DND-41 (cell line): Measurements from ENCODE around the gene TAF1A.

Experiments
- ATAC-seq: fragments of 200-7000 bp; cut with Tn5 transposase; 3 replicates; pipeline ENCODE4 v1.9.1; 2021; ENCODE audit warnings: low read depth; ENCODE audit not compliant: insufficient read depth
- DNase-seq: peaks from one replicate; pipeline ENCODE4 v3.0.0-alpha.2; 2020
- H2AFZ ChIP-seq: 2 replicates; pipeline ENCODE4 v1.6.0; 2012; ENCODE audit warnings: low read depth, low read length
- H3K27ac ChIP-seq: 2 replicates; pipeline ENCODE4 v1.5.1; 2012; ENCODE audit warnings: low read length, inconsistent platforms
- H3K27me3 ChIP-seq: fragments of 200-600 bp; sonication (generic); 2 replicates; pipeline ENCODE4 v1.6.0; 2012; ENCODE audit warnings: low read length, mild to moderate bottlenecking, inconsistent platforms; ENCODE audit not compliant: insufficient read depth, poor library complexity
- H3K36me3 ChIP-seq: 2 replicates; pipeline ENCODE4 v1.5.1; 2012; ENCODE audit warnings: low read length, inconsistent platforms; ENCODE audit not compliant: insufficient read depth
- H3K4me1 ChIP-seq: 2 replicates; pipeline ENCODE4 v1.5.1; 2012; ENCODE audit warnings: mild to moderate bottlenecking, low read length; ENCODE audit not compliant: insufficient read depth
- H3K4me2 ChIP-seq: 2 replicates; pipeline ENCODE4 v1.6.0; 2012; ENCODE audit warnings: mild to moderate bottlenecking, moderate library complexity, low read length, inconsistent platforms; ENCODE audit not compliant: insufficient read depth
- H3K4me3 ChIP-seq, 2 experiments: fragments of 200-600 bp in 1 of 2; shearing (Covaris generic) in 1 of 2; 2 replicates each; pipeline ENCODE4 v1.5.1; 2012 to 2016; ENCODE audit warnings: inconsistent platforms in 2 of 2, low read length in 2 of 2, mild to moderate bottlenecking in 2 of 2, low read depth in 1 of 2, moderate library complexity in 1 of 2
- H3K79me2 ChIP-seq: 2 replicates; pipeline ENCODE4 v1.6.0; 2012; ENCODE audit warnings: low read length, inconsistent platforms; ENCODE audit not compliant: insufficient read depth
- H3K9ac ChIP-seq: 2 replicates; pipeline ENCODE4 v1.6.0; 2012; ENCODE audit warnings: low read depth, mild to moderate bottlenecking, inconsistent platforms, low read length, moderate library complexity
- H3K9me3 ChIP-seq: 2 replicates; pipeline ENCODE4 v1.5.1; 2012; ENCODE audit warnings: low read length, moderate library complexity, mild to moderate bottlenecking, inconsistent platforms; ENCODE audit not compliant: insufficient read depth, severe bottlenecking
- H4K20me1 ChIP-seq: 2 replicates; pipeline ENCODE4 v1.6.0; 2012; ENCODE audit warnings: low read length; ENCODE audit not compliant: insufficient read depth
- CTCF ChIP-seq: IDR thresholded peaks from 2 replicates; pipeline ENCODE4 v1.5.1; 2012; ENCODE audit warnings: borderline replicate concordance, low read length, moderate library complexity, mild to moderate bottlenecking; ENCODE audit not compliant: poor library complexity, severe bottlenecking; ENCODE audit errors: extremely low read depth
- EZH2 ChIP-seq: IDR thresholded peaks from 3 replicates; pipeline ENCODE4 v1.6.1; 2012; ENCODE audit warnings: borderline replicate concordance, low read depth, mild to moderate bottlenecking, moderate library complexity, low read length, inconsistent platforms; ENCODE audit not compliant: severe bottlenecking

Gene TAF1A

DNA sequence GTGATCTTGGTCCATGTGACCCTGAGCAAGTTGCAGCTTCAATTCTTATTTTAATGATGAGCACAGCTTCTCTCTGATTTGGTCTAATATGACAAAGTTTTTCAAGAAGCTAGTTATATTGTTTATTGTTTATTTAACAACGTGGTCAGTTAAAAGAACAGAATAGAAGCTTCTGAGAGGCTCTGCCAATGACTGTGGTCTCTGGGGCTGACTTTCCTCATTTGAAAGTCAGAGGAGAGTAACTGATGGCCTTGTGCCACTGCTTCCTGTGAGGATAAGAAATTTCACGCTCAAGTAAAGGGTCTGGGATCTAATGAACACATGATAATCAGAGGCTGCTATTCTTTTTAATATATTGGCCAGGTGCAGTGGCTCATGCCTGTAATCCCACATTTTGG is 49.1 kb downstream of the TAF1A start:
- DNase-seq: no peak
- H3K79me2 ChIP-seq: no peaks in the 10 kb centered on the region
- no peak overlapping the region for H3K4me2 ChIP-seq
- H3K27me3 ChIP-seq: no peaks in the 10 kb centered on the region
- no peaks in the 10 kb centered on the region for H3K4me1 ChIP-seq
- no peaks in the 10 kb centered on the region for H3K9me3 ChIP-seq
- no peak overlapping the region for H3K27ac ChIP-seq
- TF ChIP-seq EZH2 (no peak), CTCF (no peak)
- H3K9ac ChIP-seq: no peak overlapping the region
- no peak overlapping the region for H2AFZ ChIP-seq
- ATAC-seq: no peak
- no peak overlapping the region for H3K4me3 ChIP-seq
- no peaks in the 10 kb centered on the region for H3K36me3 ChIP-seq
- no peaks in the 10 kb centered on the region for H4K20me1 ChIP-seq

- H2AFZ ChIP-seq: no peak overlapping the region
- ATAC-seq: no peak
- no peak overlapping the region for H3K9ac ChIP-seq
Observed at GRCh38 chr1:222539951-222540597, 49.7 kb downstream of the TAF1A start.

GRCh38 chr1:222535455-222535854 is 54.3 kb downstream of the TAF1A start:
- Histone ChIP-seq H3K9ac (no peak overlapping the region), H3K36me3 (no peaks in the 10 kb centered on the region), H3K27ac (no peak overlapping the region), H3K79me2 (no peaks in the 10 kb centered on the region), H3K27me3 (no peaks in the 10 kb centered on the region), H3K4me3 (no peak overlapping the region), H3K9me3 (no peaks in the 10 kb centered on the region), H2AFZ (no peak overlapping the region), H3K4me2 (no peak overlapping the region), H3K4me1 (no peaks in the 10 kb centered on the region), H4K20me1 (no peaks in the 10 kb centered on the region)
- no peak for ATAC-seq
- TF ChIP-seq CTCF: no peak
- no peak for TF ChIP-seq EZH2
- DNase-seq: no peak

More at GRCh38 chr1:222539951-222540597, 49.7 kb downstream of the TAF1A start:
- Histone ChIP-seq H3K27ac (no peak overlapping the region), H4K20me1 (no peaks in the 10 kb centered on the region), H3K9me3 (no peaks in the 10 kb centered on the region), H3K4me1 (no peaks in the 10 kb centered on the region), H3K4me3 (no peak overlapping the region), H3K79me2 (no peaks in the 10 kb centered on the region), H3K4me2 (no peak overlapping the region), H3K36me3 (no peaks in the 10 kb centered on the region), H3K27me3 (no peaks in the 10 kb centered on the region)
- no peak for DNase-seq
- TF ChIP-seq CTCF: no peak

DNA sequence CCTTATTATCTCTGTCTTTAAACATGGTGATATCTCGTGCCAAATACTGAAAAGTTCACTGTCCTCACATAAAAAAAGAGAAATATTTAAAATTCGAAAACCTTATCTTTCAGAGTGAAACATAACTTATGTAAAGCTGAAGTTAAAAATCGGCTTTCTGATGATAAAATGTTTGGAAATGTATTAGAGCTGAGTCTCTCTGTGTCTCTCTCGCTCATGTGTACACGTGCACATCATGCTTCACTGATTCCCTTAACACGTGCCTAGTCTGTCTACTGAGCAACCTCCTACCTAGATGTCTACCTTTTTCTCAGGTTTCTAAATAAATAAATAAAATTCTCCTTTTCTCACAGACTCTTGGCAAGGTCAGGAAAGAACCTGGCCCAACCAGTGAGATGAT is 58.9 kb downstream of the TAF1A start:
- Histone ChIP-seq H3K79me2 (no peaks in the 10 kb centered on the region), H3K4me2 (no peak overlapping the region), H3K4me1 (no peaks in the 10 kb centered on the region), H3K9ac (no peak overlapping the region), H3K27ac (no peak overlapping the region), H4K20me1 (no peaks in the 10 kb centered on the region), H3K27me3 (no peaks in the 10 kb centered on the region), H3K36me3 (no peaks in the 10 kb centered on the region), H3K9me3 (no peaks in the 10 kb centered on the region), H2AFZ (no peak overlapping the region), H3K4me3 (no peak overlapping the region)
- ATAC-seq: no peak
- no peak for DNase-seq
- no peak for TF ChIP-seq EZH2
- TF ChIP-seq CTCF: no peak
